Type B pancreatic cell (in vitro differentiated cells): ENCODE measurements around the gene PCSK6. TPM values are rescaled to one million over a fixed set of nuclear protein-coding genes. Genes with fewer than 3 reads are reported as not detected.
"Not testable (repeated sequence)": the region's sequence is repeated elsewhere in the genome, so short reads cannot be mapped to it uniquely, and the experiment has no call there.

Source experiments
- DNase-seq: peaks from one replicate; pipeline ENCODE4 v3.0.0; 2021; ENCODE audit warnings: mixed read lengths; ENCODE audit not compliant: unreplicated experiment; ENCODE audit errors: extremely low spot score
- H3K27ac Mint-ChIP-seq: 2 replicates; pipeline ENCODE4 v1.8.0; 2021; ENCODE audit warnings: mild to moderate bottlenecking, mixed read lengths
- H3K27me3 Mint-ChIP-seq: 2 replicates; pipeline ENCODE4 v1.8.0; 2021; ENCODE audit warnings: mixed read lengths
- H3K36me3 Mint-ChIP-seq: 2 replicates; pipeline ENCODE4 v1.8.0; 2021; ENCODE audit warnings: mixed read lengths
- H3K4me1 Mint-ChIP-seq: one replicate; pipeline ENCODE4 v1.8.0; 2021; ENCODE audit warnings: mixed read lengths; ENCODE audit not compliant: unreplicated experiment
- H3K4me3 Mint-ChIP-seq: 2 replicates; pipeline ENCODE4 v1.8.0; 2021; ENCODE audit warnings: mild to moderate bottlenecking, mixed read lengths
- H3K9me3 Mint-ChIP-seq: 2 replicates; pipeline ENCODE4 v1.8.0; 2021; ENCODE audit warnings: mixed read lengths
- CTCF ChIP-seq: fragments of 200-600 bp; sonication (generic); conservative IDR thresholded peaks from 2 replicates; pipeline ENCODE4 v1.5.0; 2021; ENCODE audit warnings: antibody characterized with exemption, mild to moderate bottlenecking
- total RNA-seq: library from RNA; stranded (reverse); gene quantifications from 2 replicates; pipeline ENCODE4 v1.2.1, GENCODE V29; 2021; ENCODE audit warnings: low replicate concordance

PCSK6 gene
- total RNA-seq, 1 donor from 2014 or later, result 5.4 TPM

- H3K27ac Mint-ChIP-seq, result no peak overlapping the region
- H3K4me3 Mint-ChIP-seq, result no peak overlapping the region
- TF ChIP-seq CTCF, result no peak
- H3K4me1 Mint-ChIP-seq, result peaks cover 1% of the 10 kb centered on the region
- H3K9me3 Mint-ChIP-seq, result no peaks in the 10 kb centered on the region
- DNase-seq, result no peak
- H3K27me3 Mint-ChIP-seq, result peaks cover 9% of the 10 kb centered on the region
- H3K36me3 Mint-ChIP-seq, result no peaks in the 10 kb centered on the region
Observed at GRCh38 chr15:101378879-101379278, 110.6 kb downstream of the PCSK6 start.

DNA sequence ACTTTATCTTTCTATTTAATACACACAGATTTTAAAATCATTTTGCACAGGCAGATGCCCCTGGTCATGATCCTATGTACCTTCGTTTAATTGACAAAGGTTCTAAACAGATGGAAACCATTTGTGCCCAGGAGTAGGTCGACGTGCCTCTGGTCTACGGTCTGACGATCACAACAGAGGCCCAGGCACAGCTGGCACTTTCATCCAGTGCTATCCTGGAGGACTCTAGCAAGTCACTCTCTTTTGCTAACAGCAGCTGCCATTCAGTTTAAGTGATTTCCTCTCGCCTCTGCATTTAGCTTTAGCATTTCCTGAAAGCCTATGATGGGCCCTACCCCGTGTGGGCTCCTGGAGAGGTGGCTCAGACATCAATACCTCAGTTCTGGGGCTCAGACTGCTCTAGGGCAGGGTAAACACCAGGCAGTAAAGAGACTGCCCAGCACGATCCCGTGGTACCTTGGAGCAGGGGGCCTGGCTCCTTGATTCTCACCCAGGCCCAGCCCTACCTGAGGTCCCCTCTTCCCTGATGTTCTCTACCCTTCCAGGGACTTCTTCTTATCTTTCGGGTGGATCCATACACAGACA is 111.2 kb downstream of the PCSK6 start:
- Mint-ChIP-seq H3K27ac (no peak overlapping the region), H3K4me3 (no peak overlapping the region), H3K27me3 (peaks cover 14% of the 10 kb centered on the region), H3K4me1 (peaks cover 7% of the 10 kb centered on the region), H3K9me3 (no peaks in the 10 kb centered on the region), H3K36me3 (no peaks in the 10 kb centered on the region)
- no peak for TF ChIP-seq CTCF
- no peak for DNase-seq

DNA sequence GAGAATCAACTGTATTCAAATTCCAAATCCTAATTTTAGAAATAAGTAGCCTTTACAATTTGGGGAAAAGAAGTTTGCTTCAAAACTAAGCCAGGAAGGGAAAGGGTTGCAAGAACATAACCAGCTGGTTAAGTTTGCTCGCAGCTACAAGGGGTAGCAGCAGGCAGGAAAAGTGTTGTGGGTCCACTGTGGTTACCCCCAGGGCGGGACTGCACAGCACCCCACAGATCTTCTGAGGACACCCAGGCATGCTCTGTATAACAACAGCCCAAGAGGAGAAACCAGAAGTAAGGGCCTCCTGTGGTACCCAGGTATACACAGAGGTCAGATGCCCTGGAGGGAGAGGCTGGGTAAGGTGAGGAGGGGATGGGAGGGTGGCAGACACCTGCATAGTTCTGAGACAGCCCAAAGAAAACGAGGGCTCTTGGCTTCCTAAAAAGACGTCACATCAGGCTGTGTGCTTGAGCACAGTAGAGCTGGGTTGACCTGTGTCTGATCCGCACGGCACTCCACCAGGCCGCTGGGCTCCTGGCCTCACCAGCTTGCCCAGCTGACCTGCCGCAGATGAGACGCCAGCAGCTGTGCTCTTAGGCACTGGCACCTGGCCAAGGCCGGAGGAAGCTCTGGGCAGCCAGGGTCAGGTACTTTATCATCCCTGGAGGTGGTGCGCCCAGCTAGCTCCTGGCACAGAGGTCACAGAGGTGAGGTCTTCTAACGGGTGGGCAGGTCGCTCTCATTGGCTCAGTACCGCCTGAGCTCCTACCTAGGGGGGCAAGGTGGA is 112.7 kb downstream of the PCSK6 start:
- Mint-ChIP-seq H3K36me3 (no peaks in the 10 kb centered on the region), H3K27ac (no peak overlapping the region), H3K4me1 (peaks cover 20% of the 10 kb centered on the region), H3K4me3 (no peak overlapping the region), H3K9me3 (no peaks in the 10 kb centered on the region), H3K27me3 (peaks cover 14% of the 10 kb centered on the region)
- TF ChIP-seq CTCF, result no peak
- no peak for DNase-seq

GRCh38 chr15:101375006-101375405 is 114.5 kb downstream of the PCSK6 start:
- DNase-seq, H3K9me3 Mint-ChIP-seq, H3K4me3 Mint-ChIP-seq, H3K36me3 Mint-ChIP-seq, H3K27ac Mint-ChIP-seq: not testable (repeated sequence)
- H3K4me1 Mint-ChIP-seq, result peaks cover 21% of the 10 kb centered on the region
- H3K27me3 Mint-ChIP-seq, result peaks cover 11% of the 10 kb centered on the region

DNA sequence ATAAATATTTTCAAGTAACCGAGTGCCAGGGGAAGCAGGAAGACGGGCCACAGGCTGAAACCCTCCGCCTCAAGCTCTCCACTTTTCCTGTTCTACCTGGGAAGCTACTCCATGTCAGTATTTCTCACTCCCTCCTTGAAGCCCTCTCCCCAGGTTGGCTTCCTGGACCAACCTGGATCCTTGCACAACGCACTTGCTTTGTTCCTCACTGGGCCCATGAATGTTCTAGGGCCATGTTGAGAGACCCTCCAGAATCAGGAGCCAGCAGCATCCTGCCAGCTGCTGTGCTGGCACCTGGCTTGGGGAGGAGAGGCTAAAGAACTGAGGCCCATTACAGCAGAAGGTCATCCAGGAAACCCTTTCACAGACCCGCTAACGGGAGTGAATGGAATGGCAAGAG is 115.2 kb downstream of the PCSK6 start:
- Mint-ChIP-seq H3K4me3 (no peak overlapping the region), H3K27ac (no peak overlapping the region), H3K4me1 (peaks cover 21% of the 10 kb centered on the region), H3K9me3 (no peaks in the 10 kb centered on the region), H3K27me3 (peaks cover 11% of the 10 kb centered on the region), H3K36me3 (no peaks in the 10 kb centered on the region)
- no peak for TF ChIP-seq CTCF
- DNase-seq, result no peak

GRCh38 chr15:101373577-101373976 is 115.9 kb downstream of the PCSK6 start:
- H3K4me1 Mint-ChIP-seq, result peaks cover 21% of the 10 kb centered on the region
- no peak overlapping the region for H3K27ac Mint-ChIP-seq
- H3K36me3 Mint-ChIP-seq, result no peaks in the 10 kb centered on the region
- H3K9me3 Mint-ChIP-seq, result no peaks in the 10 kb centered on the region
- no peak for TF ChIP-seq CTCF
- H3K4me3 Mint-ChIP-seq, result no peak overlapping the region
- H3K27me3 Mint-ChIP-seq, result peaks cover 11% of the 10 kb centered on the region
- DNase-seq, result no peak
